GM21786 (cell line): Measurements from ENCODE around the gene CIAO1.
"Not testable (repeated sequence)": the region's sequence is repeated elsewhere in the genome, so short reads cannot be mapped to it uniquely, and the experiment has no call there.

Experiments
- ATAC-seq: cut with Tn5 transposase; IDR thresholded peaks from one replicate; pipeline ENCODE4 v1.9.1; 2021; ENCODE audit not compliant: unreplicated experiment

CIAO1 gene

GRCh38 chr2:96249654-96250053 lies 16.4 kb upstream of the CIAO1 start:
- no peak for ATAC-seq

GRCh38 chr2:96250188-96250587 lies 15.8 kb upstream of the CIAO1 start:
- no peak for ATAC-seq

GRCh38 chr2:96251721-96252292 lies 14.2 kb upstream of the CIAO1 start:
- ATAC-seq: no peak

GRCh38 chr2:96252526-96252925 lies 13.5 kb upstream of the CIAO1 start:
- ATAC-seq: no peak

- no peak for ATAC-seq
Measured at GRCh38 chr2:96253006-96253405, 13.0 kb upstream of the CIAO1 start.

- no peak for ATAC-seq
Measured at GRCh38 chr2:96254571-96254970, 11.5 kb upstream of the CIAO1 start.

- no peak for ATAC-seq
Measured at GRCh38 chr2:96256611-96257113, 9.4 kb upstream of the CIAO1 start.

GRCh38 chr2:96257744-96258143 lies 8.3 kb upstream of the CIAO1 start:
- not testable (repeated sequence) for ATAC-seq

- ATAC-seq: no peak
Measured at GRCh38 chr2:96258166-96259022, 7.6 kb upstream of the CIAO1 start.

GRCh38 chr2:96259497-96259921 lies 6.5 kb upstream of the CIAO1 start:
- no peak for ATAC-seq

- peak; percentile 48 for ATAC-seq
Measured at GRCh38 chr2:96260387-96261260, 5.4 kb upstream of the CIAO1 start.

GRCh38 chr2:96261328-96262003 lies 4.6 kb upstream of the CIAO1 start:
- ATAC-seq: no peak

- ATAC-seq: no peak
Measured at GRCh38 chr2:96262306-96262705, 3.7 kb upstream of the CIAO1 start.

GRCh38 chr2:96264086-96264485 lies 1.9 kb upstream of the CIAO1 start:
- ATAC-seq: no peak

- ATAC-seq: no peak
Measured at GRCh38 chr2:96264656-96265348, 1.2 kb upstream of the CIAO1 start.

GRCh38 chr2:96265349-96265839 lies 631 bp upstream of the CIAO1 start:
- ATAC-seq: peak; percentile 5

GRCh38 chr2:96267159-96267971 lies 1.3 kb downstream of the CIAO1 start:
- no peak for ATAC-seq

GRCh38 chr2:96271995-96272394 lies 6.0 kb downstream of the CIAO1 start:
- no peak for ATAC-seq

GRCh38 chr2:96273763-96274162 lies 7.7 kb downstream of the CIAO1 start:
- no peak for ATAC-seq
